ENCODE data around the gene FAM174B. TPM values are rescaled to one million over a fixed set of nuclear protein-coding genes. Genes with fewer than 3 reads are reported as not detected.

FAM174B gene
- total and polyA plus RNA-seq, 12 donors, result 3.7 to 16.4 (median 9.9) TPM

GRCh38 chr15:92675485-92675884 is 19.9 kb upstream of the FAM174B start:
- no peaks in the 10 kb centered on the region for H3K27me3 ChIP-seq
- WGBS, 4 donors, result 86 to 93% (median 90%) methylated on average over 3 to 4 of the region's 4 CpGs
- no peak overlapping the region for H3K27ac ChIP-seq
- H3K4me3 ChIP-seq, result no peak overlapping the region
- H3K36me3 ChIP-seq (replicated peaks in 1 of 2), result no peaks in the 10 kb centered on the region
- no peak for DNase-seq
- no peaks in the 10 kb centered on the region for H3K4me1 ChIP-seq (replicated peaks in 1 of 2)
- intact Hi-C loops (cut with DNase I), result no loop called here
- no peaks in the 10 kb centered on the region for H3K9me3 ChIP-seq (replicated peaks in 1 of 3)
- TF ChIP-seq POLR2A (IDR thresholded peaks at IDR 0.05) (no peak), CTCF (IDR thresholded peaks at IDR 0.05) (no peak)

GRCh38 chr15:92674347-92674746 is 18.8 kb upstream of the FAM174B start:
- DNase-seq, result no peak
- H3K27me3 ChIP-seq, result no peaks in the 10 kb centered on the region
- H3K9me3 ChIP-seq (replicated peaks in 1 of 3), result no peaks in the 10 kb centered on the region
- no peak overlapping the region for H3K27ac ChIP-seq
- 71 to 94% (median 91%) methylated on average over 6 of the region's 6 CpGs for WGBS, 4 donors
- intact Hi-C loops (cut with DNase I), result no loop called here
- H3K36me3 ChIP-seq (replicated peaks in 1 of 2), result no peaks in the 10 kb centered on the region
- no peaks in the 10 kb centered on the region for H3K4me1 ChIP-seq (replicated peaks in 1 of 2)
- no peak overlapping the region for H3K4me3 ChIP-seq
- TF ChIP-seq POLR2A (IDR thresholded peaks at IDR 0.05) (no peak), CTCF (IDR thresholded peaks at IDR 0.05) (no peak)

GRCh38 chr15:92672102-92672501 is 16.5 kb upstream of the FAM174B start:
- Histone ChIP-seq H3K27me3 (no peaks in the 10 kb centered on the region), H3K27ac (no peak overlapping the region), H3K4me3 (no peak overlapping the region), H3K4me1 (replicated peaks in 1 of 2) (no peaks in the 10 kb centered on the region), H3K9me3 (replicated peaks in 1 of 3) (no peaks in the 10 kb centered on the region), H3K36me3 (replicated peaks in 1 of 2) (no peaks in the 10 kb centered on the region)
- intact Hi-C loops (cut with DNase I), result no loop called here
- WGBS, 4 donors, result 58 to 69% (median 66%) methylated on average over 6 of the region's 6 CpGs
- TF ChIP-seq POLR2A (IDR thresholded peaks at IDR 0.05) (no peak), CTCF (IDR thresholded peaks at IDR 0.05) (no peak)
- DNase-seq, result no peak

- WGBS, 4 donors, result 71 to 91% (median 83%) methylated on average over 3 of the region's 3 CpGs
- H3K27me3 ChIP-seq, result no peaks in the 10 kb centered on the region
- no peaks in the 10 kb centered on the region for H3K36me3 ChIP-seq (replicated peaks in 1 of 2)
- intact Hi-C loops (cut with DNase I), result no loop called here
- no peaks in the 10 kb centered on the region for H3K9me3 ChIP-seq (replicated peaks in 1 of 3)
- DNase-seq, result no peak
- H3K27ac ChIP-seq, result no peak overlapping the region
- H3K4me1 ChIP-seq (replicated peaks in 1 of 2), result peaks cover 0 to under 1% of the 10 kb centered on the region in 2 donors
- no peak overlapping the region for H3K4me3 ChIP-seq
- TF ChIP-seq CTCF (IDR thresholded peaks at IDR 0.05) (no peak), POLR2A (IDR thresholded peaks at IDR 0.05) (no peak)
Measured at GRCh38 chr15:92671406-92671805, 15.8 kb upstream of the FAM174B start.

Measured in adrenal gland (tissue), 12 donors.